ENCODE results near the gene C12orf60. TPM values are rescaled to one million over a fixed set of nuclear protein-coding genes. Genes with fewer than 3 reads are reported as not detected.

Gene C12orf60
- total RNA-seq, 2 donors from 2014 or later = 0.27 TPM; not detected in 1

- Mint-ChIP-seq H3K4me1 (peaks cover 50% of the 10 kb centered on the region), H3K27ac (peak overlapping the region; percentile 100), H3K4me3 (peak overlapping the region; percentile 97), H3K36me3 (ENCODE audit: low read depth) (peaks cover 5% of the 10 kb centered on the region), H3K27me3 (no peaks in the 10 kb centered on the region)
- DNase-seq (peak in 1 of 3 donors; percentile 46), ATAC-seq (no peak)
- no peaks in the 10 kb centered on the region for H3K9me3 ChIP-seq (ENCODE audit: control insufficient read depth, low read length, poor library complexity, severe bottlenecking)
Measured at GRCh38 chr12:14771651-14772137, 31.8 kb upstream of the C12orf60 start.

GRCh38 chr12:14772946-14773345, 30.5 kb upstream of the C12orf60 start:
- Mint-ChIP-seq H3K27ac (peak overlapping the region; percentile 100), H3K4me1 (peaks cover 44% of the 10 kb centered on the region), H3K36me3 (ENCODE audit: low read depth) (peaks cover 2% of the 10 kb centered on the region)

GRCh38 chr12:14773685-14774073, 29.8 kb upstream of the C12orf60 start:
- Mint-ChIP-seq H3K36me3 (ENCODE audit: low read depth) (peaks cover 2% of the 10 kb centered on the region), H3K27ac (peak overlapping the region; percentile 100), H3K4me1 (peaks cover 46% of the 10 kb centered on the region), H3K4me3 (peak overlapping the region; percentile 99), H3K27me3 (no peaks in the 10 kb centered on the region)
- ATAC-seq (peak; percentile 7), DNase-seq (peak in 1 of 3 donors; percentile 13)
- no peaks in the 10 kb centered on the region for H3K9me3 ChIP-seq (ENCODE audit: control insufficient read depth, low read length, poor library complexity, severe bottlenecking)

More at GRCh38 chr12:14772946-14773345, 30.5 kb upstream of the C12orf60 start:
- Mint-ChIP-seq H3K27me3 (no peaks in the 10 kb centered on the region), H3K4me3 (peak overlapping the region; percentile 31)
- ATAC-seq (no peak), DNase-seq (no peak)
- no peaks in the 10 kb centered on the region for H3K9me3 ChIP-seq (ENCODE audit: control insufficient read depth, low read length, poor library complexity, severe bottlenecking)

GRCh38 chr12:14774074-14774905, 29.2 kb upstream of the C12orf60 start:
- peaks cover 42% of the 10 kb centered on the region for H3K4me1 Mint-ChIP-seq
- H3K9me3 ChIP-seq (ENCODE audit: control insufficient read depth, low read length, poor library complexity, severe bottlenecking) = no peaks in the 10 kb centered on the region

GRCh38 chr12:14774906-14775635, 28.4 kb upstream of the C12orf60 start:
- Mint-ChIP-seq H3K27ac (peak overlapping the region; percentile 100), H3K27me3 (no peaks in the 10 kb centered on the region), H3K4me3 (peak overlapping the region; percentile 99), H3K4me1 (peaks cover 42% of the 10 kb centered on the region), H3K36me3 (ENCODE audit: low read depth) (peaks cover 3% of the 10 kb centered on the region)
- ATAC-seq (no peak), DNase-seq (peak; percentile 7 to 19 (median 16))
- no peaks in the 10 kb centered on the region for H3K9me3 ChIP-seq (ENCODE audit: control insufficient read depth, low read length, poor library complexity, severe bottlenecking)

More at GRCh38 chr12:14774074-14774905, 29.2 kb upstream of the C12orf60 start:
- ATAC-seq = peak; percentile 68
- H3K27ac Mint-ChIP-seq = peak overlapping the region; percentile 100
- peak; percentile 76 to 82 (median 78) for DNase-seq
- no peaks in the 10 kb centered on the region for H3K27me3 Mint-ChIP-seq
- peaks cover 2% of the 10 kb centered on the region for H3K36me3 Mint-ChIP-seq (ENCODE audit: low read depth)
- H3K4me3 Mint-ChIP-seq = peak overlapping the region; percentile 99

GRCh38 chr12:14775636-14775980, 27.9 kb upstream of the C12orf60 start:
- Mint-ChIP-seq H3K36me3 (ENCODE audit: low read depth) (peaks cover 2% of the 10 kb centered on the region), H3K27me3 (no peaks in the 10 kb centered on the region), H3K4me1 (peaks cover 41% of the 10 kb centered on the region), H3K27ac (peak overlapping the region; percentile 100), H3K4me3 (peak overlapping the region; percentile 99)
- no peak for DNase-seq
- H3K9me3 ChIP-seq (ENCODE audit: control insufficient read depth, low read length, poor library complexity, severe bottlenecking) = no peaks in the 10 kb centered on the region
- no peak for ATAC-seq

- ATAC-seq = no peak
- Mint-ChIP-seq H3K27me3 (no peaks in the 10 kb centered on the region), H3K4me3 (no peak overlapping the region), H3K4me1 (peaks cover 35% of the 10 kb centered on the region), H3K36me3 (ENCODE audit: low read depth) (peaks cover 2% of the 10 kb centered on the region), H3K27ac (no peak overlapping the region)
- no peaks in the 10 kb centered on the region for H3K9me3 ChIP-seq (ENCODE audit: control insufficient read depth, low read length, poor library complexity, severe bottlenecking)
- DNase-seq = no peak
Measured at GRCh38 chr12:14776236-14776961, 27.1 kb upstream of the C12orf60 start.

GRCh38 chr12:14777271-14777670, 26.2 kb upstream of the C12orf60 start:
- Mint-ChIP-seq H3K27ac (no peak overlapping the region), H3K4me3 (no peak overlapping the region), H3K36me3 (ENCODE audit: low read depth) (peaks cover 2% of the 10 kb centered on the region), H3K4me1 (peaks cover 35% of the 10 kb centered on the region), H3K27me3 (no peaks in the 10 kb centered on the region)
- ATAC-seq (no peak), DNase-seq (no peak)
- H3K9me3 ChIP-seq (ENCODE audit: control insufficient read depth, low read length, poor library complexity, severe bottlenecking) = no peaks in the 10 kb centered on the region

GRCh38 chr12:14779834-14780233, 23.6 kb upstream of the C12orf60 start:
- ATAC-seq (no peak), DNase-seq (no peak)
- H3K27me3 Mint-ChIP-seq = no peaks in the 10 kb centered on the region
- H3K4me3 Mint-ChIP-seq = no peak overlapping the region
- H3K9me3 ChIP-seq (ENCODE audit: control insufficient read depth, low read length, poor library complexity, severe bottlenecking) = no peaks in the 10 kb centered on the region
- H3K27ac Mint-ChIP-seq = no peak overlapping the region
- H3K4me1 Mint-ChIP-seq = peaks cover 26% of the 10 kb centered on the region
- H3K36me3 Mint-ChIP-seq (ENCODE audit: low read depth) = peaks cover 2% of the 10 kb centered on the region

GRCh38 chr12:14780859-14781258, 22.6 kb upstream of the C12orf60 start:
- Mint-ChIP-seq H3K27ac (no peak overlapping the region), H3K27me3 (no peaks in the 10 kb centered on the region), H3K4me3 (no peak overlapping the region), H3K4me1 (peaks cover 17% of the 10 kb centered on the region), H3K36me3 (ENCODE audit: low read depth) (peaks cover 2% of the 10 kb centered on the region)
- H3K9me3 ChIP-seq (ENCODE audit: control insufficient read depth, low read length, poor library complexity, severe bottlenecking) = no peaks in the 10 kb centered on the region
- DNase-seq (no peak), ATAC-seq (no peak)

- Mint-ChIP-seq H3K27me3 (no peaks in the 10 kb centered on the region), H3K36me3 (ENCODE audit: low read depth) (peaks cover 2% of the 10 kb centered on the region), H3K4me1 (peaks cover 11% of the 10 kb centered on the region), H3K27ac (no peak overlapping the region), H3K4me3 (no peak overlapping the region)
- H3K9me3 ChIP-seq (ENCODE audit: control insufficient read depth, low read length, poor library complexity, severe bottlenecking) = no peaks in the 10 kb centered on the region
- ATAC-seq (no peak), DNase-seq (no peak)
Measured at GRCh38 chr12:14781563-14781962, 21.9 kb upstream of the C12orf60 start.

- no peaks in the 10 kb centered on the region for H3K27me3 Mint-ChIP-seq
- peaks cover 4% of the 10 kb centered on the region for H3K36me3 Mint-ChIP-seq (ENCODE audit: low read depth)
- H3K27ac Mint-ChIP-seq = no peak overlapping the region
- peaks cover 11% of the 10 kb centered on the region for H3K4me1 Mint-ChIP-seq
- no peak for ATAC-seq
- H3K4me3 Mint-ChIP-seq = no peak overlapping the region
- no peak for DNase-seq
- H3K9me3 ChIP-seq (ENCODE audit: control insufficient read depth, low read length, poor library complexity, severe bottlenecking) = no peaks in the 10 kb centered on the region
Measured at GRCh38 chr12:14782756-14783155, 20.7 kb upstream of the C12orf60 start.

- peaks cover 7% of the 10 kb centered on the region for H3K4me1 Mint-ChIP-seq
- H3K27ac Mint-ChIP-seq = no peak overlapping the region
Measured at GRCh38 chr12:14784471-14784870, 19.0 kb upstream of the C12orf60 start.

More at GRCh38 chr12:14784471-14784870, 19.0 kb upstream of the C12orf60 start:
- Mint-ChIP-seq H3K27me3 (no peaks in the 10 kb centered on the region), H3K36me3 (ENCODE audit: low read depth) (peaks cover 4% of the 10 kb centered on the region), H3K4me3 (no peak overlapping the region)
- no peaks in the 10 kb centered on the region for H3K9me3 ChIP-seq (ENCODE audit: control insufficient read depth, low read length, poor library complexity, severe bottlenecking)
- ATAC-seq = no peak
- DNase-seq = no peak
